GM19193 (cell line): Measurements from ENCODE around the gene CLDN5.

ENCODE experiments used
- POLR2A ChIP-seq: IDR thresholded peaks from 4 replicates; pipeline ENCODE4 v1.6.1; 2011; ENCODE audit not compliant: insufficient read depth, insufficient read length; ENCODE audit errors: extremely low read depth

CLDN5 gene

GRCh38 chr22:19555651-19556050 lies 31.4 kb upstream of the CLDN5 start:
- no peak for TF ChIP-seq POLR2A

- TF ChIP-seq POLR2A, result no peak
Observed at GRCh38 chr22:19554834-19555404, 30.7 kb upstream of the CLDN5 start.

GRCh38 chr22:19553201-19553600 lies 29.0 kb upstream of the CLDN5 start:
- TF ChIP-seq POLR2A, result no peak

- no peak for TF ChIP-seq POLR2A
Observed at GRCh38 chr22:19550382-19550781, 26.2 kb upstream of the CLDN5 start.

- TF ChIP-seq POLR2A, result no peak
Observed at GRCh38 chr22:19549428-19549827, 25.2 kb upstream of the CLDN5 start.

GRCh38 chr22:19548964-19549363 lies 24.8 kb upstream of the CLDN5 start:
- no peak for TF ChIP-seq POLR2A

- TF ChIP-seq POLR2A, result no peak
Observed at GRCh38 chr22:19547620-19548019, 23.4 kb upstream of the CLDN5 start.

GRCh38 chr22:19546680-19547079 lies 22.5 kb upstream of the CLDN5 start:
- no peak for TF ChIP-seq POLR2A

GRCh38 chr22:19545935-19546207 lies 21.7 kb upstream of the CLDN5 start:
- no peak for TF ChIP-seq POLR2A

- TF ChIP-seq POLR2A, result no peak
Observed at GRCh38 chr22:19543970-19544708, 19.9 kb upstream of the CLDN5 start.

GRCh38 chr22:19540394-19540793 lies 16.2 kb upstream of the CLDN5 start:
- TF ChIP-seq POLR2A, result no peak

- no peak for TF ChIP-seq POLR2A
Observed at GRCh38 chr22:19537941-19538488, 13.8 kb upstream of the CLDN5 start.

GRCh38 chr22:19536564-19536963 lies 12.4 kb upstream of the CLDN5 start:
- no peak for TF ChIP-seq POLR2A

- TF ChIP-seq POLR2A, result no peak
Observed at GRCh38 chr22:19535001-19535400, 10.8 kb upstream of the CLDN5 start.

- TF ChIP-seq POLR2A, result no peak
Observed at GRCh38 chr22:19533857-19534256, 9.6 kb upstream of the CLDN5 start.

- no peak for TF ChIP-seq POLR2A
Observed at GRCh38 chr22:19533049-19533626, 8.9 kb upstream of the CLDN5 start.
